DOHH2 (cell line): Measurements from ENCODE around the gene HOXA13.
A peak's percentile ranks its signal among the peaks of the same experiment; 100 is the strongest.

ENCODE experiments used
- H3F3A ChIP-seq: fragments of 200-600 bp; sonication (generic), shearing (Covaris generic); 2 replicates; pipeline ENCODE4 v1.6.0; 2016; ENCODE audit warnings: antibody characterized with exemption, mild to moderate bottlenecking; ENCODE audit not compliant: control insufficient read depth, insufficient read depth
- H3K27ac ChIP-seq: fragments of 200-600 bp; sonication (generic); 2 replicates; pipeline ENCODE4 v1.5.1; 2014; ENCODE audit warnings: low read depth, mild to moderate bottlenecking, low read length, moderate library complexity
- H3K27me3 ChIP-seq: fragments of 200-600 bp; sonication (generic); 2 replicates; pipeline ENCODE4 v1.6.1; 2014; ENCODE audit warnings: mild to moderate bottlenecking, low read length, mixed read lengths; ENCODE audit not compliant: control insufficient read depth
- H3K36me3 ChIP-seq: fragments of 200-600 bp; sonication (generic); 2 replicates; pipeline ENCODE4 v1.6.1; 2014; ENCODE audit warnings: mild to moderate bottlenecking, low read length, moderate library complexity, mixed read lengths; ENCODE audit not compliant: control insufficient read depth
- H3K4me1 ChIP-seq: fragments of 200-600 bp; sonication (generic); 2 replicates; pipeline ENCODE4 v1.6.1; 2014; ENCODE audit warnings: mild to moderate bottlenecking, low read length, mixed read lengths; ENCODE audit not compliant: control insufficient read depth
- H3K4me2 ChIP-seq: fragments of 200-600 bp; sonication (generic); 2 replicates; pipeline ENCODE4 v1.6.0; 2014; ENCODE audit warnings: mild to moderate bottlenecking, low read length, moderate library complexity
- H3K4me3 ChIP-seq: fragments of 200-600 bp; sonication (generic); 2 replicates; pipeline ENCODE4 v1.5.1; 2014; ENCODE audit warnings: mild to moderate bottlenecking, low read length, mixed read lengths
- H3K79me2 ChIP-seq: fragments of 200-600 bp; sonication (generic); 2 replicates; pipeline ENCODE4 v1.6.1; 2014; ENCODE audit warnings: mild to moderate bottlenecking, low read length, mixed read lengths; ENCODE audit not compliant: control insufficient read depth
- H3K9me2 ChIP-seq: fragments of 200-600 bp; sonication (generic); replicated peaks from 2 replicates; pipeline ENCODE4 v1.6.1; 2014; ENCODE audit warnings: mild to moderate bottlenecking, low read length, mixed read lengths; ENCODE audit not compliant: control insufficient read depth
- H3K9me3 ChIP-seq: fragments of 200-600 bp; sonication (generic); 2 replicates; pipeline ENCODE4 v1.6.1; 2014; ENCODE audit warnings: antibody characterized with exemption, low read length, mixed read lengths; ENCODE audit not compliant: control insufficient read depth, insufficient read depth
- H4K20me1 ChIP-seq: fragments of 200-600 bp; sonication (generic); 2 replicates; pipeline ENCODE4 v1.6.0; 2014; ENCODE audit warnings: low read depth, mild to moderate bottlenecking, antibody characterized with exemption, low read length, moderate library complexity; ENCODE audit not compliant: control insufficient read depth, insufficient read depth
- EZH2phosphoT487 ChIP-seq: fragments of 200-600 bp; sonication (generic); IDR thresholded peaks from 2 replicates; pipeline ENCODE4 v1.6.1; 2017; ENCODE audit warnings: borderline replicate concordance, mild to moderate bottlenecking, antibody characterized with exemption, low read length, moderate library complexity, mixed read lengths
- TF ChIP-seq, protein P1 (sequence below): fragments of 200-600 bp; sonication (generic); IDR thresholded peaks from one replicate; pipeline ENCODE4 v1.5.1; 2014; ENCODE audit warnings: antibody characterized with exemption, mild to moderate bottlenecking, low read depth, low read length; ENCODE audit not compliant: poor library complexity, severe bottlenecking

HOXA13 gene

DNA sequence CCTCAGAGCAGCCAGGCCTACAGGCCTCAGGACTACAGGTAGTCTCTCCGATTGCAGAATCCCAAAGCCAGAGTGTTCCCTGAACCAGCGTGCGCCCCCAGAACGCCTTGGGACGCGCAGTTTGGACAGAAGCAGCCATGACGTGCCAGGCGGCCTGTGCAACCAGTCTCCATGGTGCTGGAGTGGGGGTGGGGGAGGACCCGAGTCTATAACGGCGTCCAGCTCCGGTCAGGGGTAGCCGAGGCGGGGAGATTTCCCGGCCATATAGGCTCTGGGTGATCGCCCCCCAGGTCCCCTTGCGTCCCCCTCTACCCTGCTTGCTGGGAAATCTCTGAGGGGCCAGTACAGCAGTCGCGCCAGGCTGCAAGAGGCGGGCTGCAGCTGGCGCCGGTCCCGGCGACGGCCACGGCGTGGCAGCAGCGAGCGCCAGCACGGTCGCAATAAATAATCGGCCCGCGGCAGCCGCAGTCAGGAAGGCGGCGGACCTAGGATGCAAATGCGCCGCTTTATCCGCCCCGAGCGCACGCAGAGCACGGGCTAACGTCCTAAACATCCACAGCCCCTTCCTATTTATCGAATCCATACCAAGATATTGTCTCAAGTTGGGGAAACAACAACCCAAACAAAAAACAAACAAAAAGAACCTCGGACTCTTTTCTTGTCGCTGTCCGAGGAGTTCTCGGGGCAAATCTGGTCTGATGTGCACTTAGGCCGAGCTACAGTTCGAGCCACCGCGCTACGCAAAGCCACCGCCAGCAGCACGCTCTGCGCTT, 49.1 kb downstream of the HOXA13 start:
- no peak for TF ChIP-seq EZH2phosphoT487
- TF ChIP-seq, protein P1, sequence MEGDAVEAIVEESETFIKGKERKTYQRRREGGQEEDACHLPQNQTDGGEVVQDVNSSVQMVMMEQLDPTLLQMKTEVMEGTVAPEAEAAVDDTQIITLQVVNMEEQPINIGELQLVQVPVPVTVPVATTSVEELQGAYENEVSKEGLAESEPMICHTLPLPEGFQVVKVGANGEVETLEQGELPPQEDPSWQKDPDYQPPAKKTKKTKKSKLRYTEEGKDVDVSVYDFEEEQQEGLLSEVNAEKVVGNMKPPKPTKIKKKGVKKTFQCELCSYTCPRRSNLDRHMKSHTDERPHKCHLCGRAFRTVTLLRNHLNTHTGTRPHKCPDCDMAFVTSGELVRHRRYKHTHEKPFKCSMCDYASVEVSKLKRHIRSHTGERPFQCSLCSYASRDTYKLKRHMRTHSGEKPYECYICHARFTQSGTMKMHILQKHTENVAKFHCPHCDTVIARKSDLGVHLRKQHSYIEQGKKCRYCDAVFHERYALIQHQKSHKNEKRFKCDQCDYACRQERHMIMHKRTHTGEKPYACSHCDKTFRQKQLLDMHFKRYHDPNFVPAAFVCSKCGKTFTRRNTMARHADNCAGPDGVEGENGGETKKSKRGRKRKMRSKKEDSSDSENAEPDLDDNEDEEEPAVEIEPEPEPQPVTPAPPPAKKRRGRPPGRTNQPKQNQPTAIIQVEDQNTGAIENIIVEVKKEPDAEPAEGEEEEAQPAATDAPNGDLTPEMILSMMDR = peak; percentile 98
- Histone ChIP-seq H3K27ac (no peak overlapping the region), H3K4me1 (peaks cover 51% of the 10 kb centered on the region), H3K4me2 (peak overlapping the region; percentile 94), H3K9me3 (no peaks in the 10 kb centered on the region), H3K4me3 (peak overlapping the region; percentile 77), H3K27me3 (peaks cover 76% of the 10 kb centered on the region), H3K79me2 (no peaks in the 10 kb centered on the region), H3K9me2 (no peaks in the 10 kb centered on the region), H3F3A (no peaks in the 10 kb centered on the region), H4K20me1 (no peaks in the 10 kb centered on the region), H3K36me3 (no peaks in the 10 kb centered on the region)

- H3K79me2 ChIP-seq = no peaks in the 10 kb centered on the region
- H3K4me1 ChIP-seq = peaks cover 52% of the 10 kb centered on the region
- peaks cover 70% of the 10 kb centered on the region for H3K27me3 ChIP-seq
- no peaks in the 10 kb centered on the region for H3K36me3 ChIP-seq
- peak overlapping the region; percentile 94 for H3K4me2 ChIP-seq
- H3F3A ChIP-seq = no peaks in the 10 kb centered on the region
- H3K27ac ChIP-seq = no peak overlapping the region
- H3K4me3 ChIP-seq = peak overlapping the region; percentile 77
- H3K9me2 ChIP-seq = no peaks in the 10 kb centered on the region
- H4K20me1 ChIP-seq = no peaks in the 10 kb centered on the region
- H3K9me3 ChIP-seq = no peaks in the 10 kb centered on the region
- TF ChIP-seq, protein P1 = no peak
- no peak for TF ChIP-seq EZH2phosphoT487
Observed at GRCh38 chr7:27149842-27150567, 49.9 kb downstream of the HOXA13 start.

GRCh38 chr7:27148756-27149641, 50.9 kb downstream of the HOXA13 start:
- no peaks in the 10 kb centered on the region for H3K79me2 ChIP-seq
- peak overlapping the region; percentile 77 for H3K4me3 ChIP-seq
- H3K27ac ChIP-seq = no peak overlapping the region
- no peaks in the 10 kb centered on the region for H3F3A ChIP-seq
- no peaks in the 10 kb centered on the region for H3K36me3 ChIP-seq
- no peaks in the 10 kb centered on the region for H3K9me2 ChIP-seq
- peaks cover 52% of the 10 kb centered on the region for H3K4me1 ChIP-seq
- H3K27me3 ChIP-seq = peaks cover 62% of the 10 kb centered on the region
- TF ChIP-seq, protein P1 = no peak
- TF ChIP-seq EZH2phosphoT487 = no peak
- no peaks in the 10 kb centered on the region for H4K20me1 ChIP-seq
- H3K9me3 ChIP-seq = no peaks in the 10 kb centered on the region
- peak overlapping the region; percentile 94 for H3K4me2 ChIP-seq
